ENCODE data around the gene NDUFA3.

Gene NDUFA3

GRCh38 chr19:54137699-54138488 is 35.2 kb downstream of the NDUFA3 start, which contains the start of gene CNOT3:
CNOT3 (plus strand) TSS chr19:54137762; CDS start chr19:54142979, 5,217 bp downstream.
- DNase-seq (ENCODE audit: low read depth in 2 of 3, low spot score in 2 of 3): no peak

- no peak for DNase-seq (ENCODE audit: low read depth in 2 of 3, low spot score in 2 of 3)
These were observed 36.0 kb downstream of the NDUFA3 start for GRCh38 chr19:54138489-54139256.

GRCh38 chr19:54141356-54141755 is 38.7 kb downstream of the NDUFA3 start:
- no peak for DNase-seq (ENCODE audit: low read depth in 2 of 3, low spot score in 2 of 3)

DNA sequence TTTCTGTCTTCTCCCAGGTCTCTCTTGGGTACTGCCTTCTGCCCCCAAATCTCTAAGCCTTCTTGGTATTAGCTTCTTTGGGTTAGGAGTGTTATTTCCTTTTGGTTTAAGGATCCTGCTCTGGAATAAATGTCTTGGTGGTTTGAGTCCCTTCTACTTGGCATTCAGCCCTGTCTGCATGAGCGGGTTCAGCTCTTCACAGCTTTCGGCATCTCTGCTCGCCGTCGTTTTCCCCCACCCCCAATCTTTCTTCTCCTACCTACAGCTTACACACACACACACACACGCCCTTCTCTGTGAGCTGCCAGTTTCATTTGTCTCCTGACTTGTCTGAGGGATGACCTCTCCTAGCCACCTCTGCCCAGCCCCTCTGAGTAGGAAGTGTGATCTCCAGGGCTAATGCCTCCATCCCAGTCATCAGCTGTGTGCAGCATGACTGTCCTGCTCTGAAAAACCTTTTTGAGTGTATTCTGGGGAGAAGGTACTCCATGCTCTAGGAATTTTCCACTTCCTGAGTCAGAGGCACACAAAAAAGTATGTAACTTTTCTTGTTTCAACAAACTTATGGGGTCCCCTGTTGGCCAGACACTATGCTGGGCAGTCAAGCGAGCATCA is 39.6 kb downstream of the NDUFA3 start:
- DNase-seq (ENCODE audit: low read depth in 2 of 3, low spot score in 2 of 3): no peak

DNA sequence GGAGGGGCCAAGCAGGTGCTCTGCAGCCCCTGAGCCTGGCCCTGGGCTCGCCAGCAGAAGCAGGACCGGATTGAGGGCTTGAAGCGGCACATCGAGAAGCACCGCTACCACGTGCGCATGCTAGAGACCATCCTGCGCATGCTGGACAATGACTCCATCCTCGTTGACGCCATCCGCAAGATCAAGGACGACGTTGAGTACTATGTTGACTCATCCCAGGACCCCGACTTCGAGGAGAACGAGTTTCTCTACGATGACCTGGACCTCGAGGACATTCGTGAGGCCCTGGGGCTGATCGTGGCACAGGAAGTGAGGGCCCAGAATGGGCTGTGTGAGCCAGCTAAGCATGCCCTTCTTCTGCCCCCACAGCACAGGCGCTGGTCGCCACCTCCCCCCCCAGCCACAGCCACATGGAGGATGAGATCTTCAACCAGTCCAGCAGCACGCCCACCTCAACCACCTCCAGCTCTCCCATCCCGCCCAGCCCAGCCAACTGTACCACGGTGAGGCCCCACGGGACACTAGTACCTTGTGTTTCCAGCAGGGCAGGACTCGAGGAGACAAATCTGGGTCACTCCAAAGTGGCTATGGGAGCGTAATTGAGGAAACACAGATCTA is 43.0 kb downstream of the NDUFA3 start:
- DNase-seq (ENCODE audit: low read depth in 2 of 3, low spot score in 2 of 3): no peak

DNA sequence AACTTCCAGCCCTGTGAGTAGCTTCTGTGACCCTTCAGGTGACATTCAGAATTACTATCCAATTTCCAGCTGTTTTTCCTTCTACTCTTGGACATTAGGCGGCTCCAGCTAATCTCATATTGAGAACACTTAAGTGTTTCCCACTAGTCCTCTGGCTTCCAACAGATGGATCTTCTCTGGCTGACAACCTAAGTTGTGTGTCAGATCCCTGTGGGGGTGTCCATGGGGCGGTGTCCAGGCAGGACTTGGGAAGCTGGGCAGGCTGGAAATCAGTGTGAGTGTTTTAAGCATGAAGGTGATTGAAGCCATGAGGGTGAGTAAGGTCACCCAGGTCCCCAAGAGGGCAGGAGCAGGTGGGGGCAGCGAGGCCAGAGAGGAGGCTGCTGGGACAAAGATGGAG is 45.0 kb downstream of the NDUFA3 start:
- no peak for DNase-seq (ENCODE audit: low read depth in 2 of 3, low spot score in 2 of 3)

GRCh38 chr19:54148158-54148557 is 45.5 kb downstream of the NDUFA3 start:
- DNase-seq (ENCODE audit: low read depth in 2 of 3, low spot score in 2 of 3): no peak

GRCh38 chr19:54149021-54149812 is 46.6 kb downstream of the NDUFA3 start:
- no peak for DNase-seq (ENCODE audit: low read depth in 2 of 3, low spot score in 2 of 3)

DNA sequence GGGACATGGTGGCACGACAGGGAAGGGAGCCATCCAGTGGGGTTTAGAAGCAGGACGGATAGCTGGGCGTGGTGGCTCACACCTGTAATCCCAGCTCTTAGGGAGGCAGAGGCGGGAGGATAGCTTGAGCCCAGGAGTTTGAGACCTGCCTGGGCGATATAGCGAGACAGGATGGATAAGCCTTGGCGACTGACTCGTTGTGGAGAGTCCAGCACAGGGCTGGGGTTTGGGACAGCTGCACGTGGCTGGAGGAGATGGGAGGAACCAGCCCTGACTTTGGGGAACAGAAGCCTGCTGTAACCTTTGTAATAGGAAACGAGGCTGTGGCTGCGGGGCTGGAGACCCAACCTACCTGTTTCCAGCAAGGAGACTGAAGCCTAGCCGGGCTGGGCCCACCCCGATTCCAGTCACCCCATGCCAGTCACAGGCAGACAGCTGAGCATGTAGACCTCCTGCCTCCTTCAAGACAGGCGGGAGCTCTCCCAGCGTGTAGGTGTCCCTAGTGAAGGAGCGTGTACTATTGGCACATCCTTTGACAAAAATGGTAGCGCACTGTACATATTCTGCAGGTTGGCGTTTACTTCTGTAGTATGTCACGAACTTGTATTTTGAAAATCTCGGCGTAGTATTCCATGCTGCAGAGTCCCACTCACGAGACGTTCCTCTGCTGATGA is 48.8 kb downstream of the NDUFA3 start:
- DNase-seq (ENCODE audit: low read depth in 2 of 3, low spot score in 2 of 3): no peak

- no peak for DNase-seq (ENCODE audit: low read depth in 2 of 3, low spot score in 2 of 3)
These were observed 49.6 kb downstream of the NDUFA3 start for GRCh38 chr19:54152267-54152666.

DNA sequence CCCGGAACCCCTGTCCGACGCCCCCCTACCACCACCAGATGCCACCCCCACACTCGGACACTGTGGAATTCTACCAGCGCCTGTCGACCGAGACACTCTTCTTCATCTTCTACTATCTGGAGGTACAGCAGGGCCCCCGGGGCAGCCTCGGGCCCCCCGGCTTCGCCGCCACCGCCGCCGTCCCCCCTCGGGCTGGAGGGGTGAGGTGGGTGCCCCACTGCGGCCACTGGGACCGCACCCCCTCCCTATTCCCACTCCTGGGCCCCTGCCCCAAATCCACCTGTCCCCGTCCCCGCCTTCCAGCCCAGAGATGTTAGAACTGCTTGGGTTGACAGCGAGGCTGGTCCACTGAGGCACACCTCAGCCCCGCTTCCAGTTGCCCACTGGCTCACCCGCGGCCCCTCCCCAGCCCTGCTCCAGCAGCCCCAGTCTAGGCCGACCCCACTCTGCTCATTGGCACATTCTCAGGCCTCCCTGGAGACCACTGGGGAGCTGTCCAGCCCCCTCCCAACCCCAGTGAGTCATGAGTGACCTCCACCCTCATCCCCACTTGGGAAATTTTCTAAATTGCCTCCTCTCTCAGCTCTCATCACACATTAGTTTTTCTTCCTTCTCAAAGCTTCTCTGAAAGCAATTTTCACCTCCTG is 50.3 kb downstream of the NDUFA3 start:
- DNase-seq (ENCODE audit: low read depth in 2 of 3, low spot score in 2 of 3): no peak

GRCh38 chr19:54153731-54154326 is 51.2 kb downstream of the NDUFA3 start:
- no peak for DNase-seq (ENCODE audit: low read depth in 2 of 3, low spot score in 2 of 3)

GRCh38 chr19:54154603-54155345 is 52.1 kb downstream of the NDUFA3 start:
- DNase-seq (ENCODE audit: low read depth in 2 of 3, low spot score in 2 of 3): no peak

DNA sequence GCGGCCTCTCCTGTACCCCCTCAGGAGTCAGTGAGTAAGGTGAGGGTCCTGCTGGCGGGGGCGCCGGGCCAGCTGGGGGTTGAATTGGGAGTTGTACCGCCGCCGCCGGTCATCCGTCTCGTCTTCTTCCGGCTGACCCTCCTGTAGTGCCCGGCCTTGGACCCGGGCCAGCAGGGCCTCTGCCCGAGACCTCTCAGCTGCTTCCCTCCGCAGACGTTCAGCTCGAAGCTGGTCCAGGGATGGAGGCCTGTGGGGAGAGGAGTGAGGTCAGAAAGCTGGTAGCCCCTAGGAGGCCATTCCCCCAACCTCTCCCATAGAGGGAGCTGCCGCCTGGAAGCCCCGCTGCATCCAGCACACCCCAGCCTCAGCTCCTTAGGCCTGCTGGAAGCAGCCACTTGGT is 53.0 kb downstream of the NDUFA3 start:
- no peak for DNase-seq (ENCODE audit: low read depth in 2 of 3, low spot score in 2 of 3)

GRCh38 chr19:54156490-54156889 is 53.8 kb downstream of the NDUFA3 start:
- DNase-seq (ENCODE audit: low read depth in 2 of 3, low spot score in 2 of 3): no peak

DNA sequence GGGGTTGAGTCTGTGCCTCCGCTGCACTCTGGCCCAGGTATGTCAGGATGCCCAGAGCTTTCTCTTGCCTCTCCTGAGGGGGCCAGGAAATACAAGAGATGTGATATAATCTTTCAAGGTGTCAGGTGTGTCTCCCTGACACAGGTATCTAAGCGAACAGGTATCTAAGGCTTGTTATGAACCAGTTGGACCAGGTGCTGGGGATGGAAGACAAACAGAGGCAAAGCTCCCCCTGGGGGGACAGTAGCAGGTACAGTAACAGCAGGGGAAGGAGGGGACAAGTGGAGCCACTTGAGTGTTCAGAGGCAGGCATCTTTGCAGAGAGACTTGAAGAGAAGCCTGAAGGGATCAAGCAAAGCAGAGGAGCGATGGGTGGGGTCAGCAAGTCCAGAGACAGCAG is 54.3 kb downstream of the NDUFA3 start:
- no peak for DNase-seq (ENCODE audit: low read depth in 2 of 3, low spot score in 2 of 3)
